ENCODE measurements around the gene ZNF385C.

- TF ChIP-seq, protein P1, sequence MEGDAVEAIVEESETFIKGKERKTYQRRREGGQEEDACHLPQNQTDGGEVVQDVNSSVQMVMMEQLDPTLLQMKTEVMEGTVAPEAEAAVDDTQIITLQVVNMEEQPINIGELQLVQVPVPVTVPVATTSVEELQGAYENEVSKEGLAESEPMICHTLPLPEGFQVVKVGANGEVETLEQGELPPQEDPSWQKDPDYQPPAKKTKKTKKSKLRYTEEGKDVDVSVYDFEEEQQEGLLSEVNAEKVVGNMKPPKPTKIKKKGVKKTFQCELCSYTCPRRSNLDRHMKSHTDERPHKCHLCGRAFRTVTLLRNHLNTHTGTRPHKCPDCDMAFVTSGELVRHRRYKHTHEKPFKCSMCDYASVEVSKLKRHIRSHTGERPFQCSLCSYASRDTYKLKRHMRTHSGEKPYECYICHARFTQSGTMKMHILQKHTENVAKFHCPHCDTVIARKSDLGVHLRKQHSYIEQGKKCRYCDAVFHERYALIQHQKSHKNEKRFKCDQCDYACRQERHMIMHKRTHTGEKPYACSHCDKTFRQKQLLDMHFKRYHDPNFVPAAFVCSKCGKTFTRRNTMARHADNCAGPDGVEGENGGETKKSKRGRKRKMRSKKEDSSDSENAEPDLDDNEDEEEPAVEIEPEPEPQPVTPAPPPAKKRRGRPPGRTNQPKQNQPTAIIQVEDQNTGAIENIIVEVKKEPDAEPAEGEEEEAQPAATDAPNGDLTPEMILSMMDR (IDR thresholded peaks at IDR 0.05 in 4 of 5, conservative IDR thresholded peaks at IDR 0.05 in 1 of 5): no peak
- TF ChIP-seq POLR2A (IDR thresholded peaks at IDR 0.05): no peak
Observed at GRCh38 chr17:42034059-42034458, 64.2 kb downstream of the ZNF385C start.

Measured in gastrocnemius medialis (tissue), 4 donors.